HG02852 (cell line): ENCODE measurements around the gene NEFH.
"Not testable (repeated sequence)": the region's sequence is repeated elsewhere in the genome, so short reads cannot be mapped to it uniquely, and the experiment has no call there.

ENCODE experiments used
- ATAC-seq: cut with Tn5 transposase; IDR thresholded peaks from one replicate; pipeline ENCODE4 v1.9.1; 2021; ENCODE audit warnings: mild to moderate bottlenecking, moderate library complexity; ENCODE audit not compliant: unreplicated experiment

The NEFH gene

GRCh38 chr22:29489127-29489780 lies 9.2 kb downstream of the NEFH start:
- not testable (repeated sequence) for ATAC-seq

GRCh38 chr22:29491012-29491411 lies 11.0 kb downstream of the NEFH start:
- no peak for ATAC-seq

GRCh38 chr22:29493636-29494035 lies 13.6 kb downstream of the NEFH start:
- ATAC-seq = no peak

GRCh38 chr22:29499852-29500251 lies 19.8 kb downstream of the NEFH start:
- ATAC-seq = no peak

- no peak for ATAC-seq
Observed at GRCh38 chr22:29503811-29504372, 23.9 kb downstream of the NEFH start.

GRCh38 chr22:29509298-29509697 lies 29.3 kb downstream of the NEFH start:
- no peak for ATAC-seq

GRCh38 chr22:29509815-29510214 lies 29.8 kb downstream of the NEFH start:
- ATAC-seq = no peak

GRCh38 chr22:29510542-29510941 lies 30.5 kb downstream of the NEFH start:
- ATAC-seq = no peak

GRCh38 chr22:29511126-29511862 lies 31.3 kb downstream of the NEFH start:
- no peak for ATAC-seq

GRCh38 chr22:29512031-29512430 lies 32.0 kb downstream of the NEFH start:
- no peak for ATAC-seq

- ATAC-seq = no peak
Observed at GRCh38 chr22:29517215-29517908, 37.3 kb downstream of the NEFH start.

- no peak for ATAC-seq
Observed at GRCh38 chr22:29518427-29518826, 38.4 kb downstream of the NEFH start.

GRCh38 chr22:29519996-29520395 lies 40.0 kb downstream of the NEFH start:
- ATAC-seq = no peak

GRCh38 chr22:29520851-29521250 lies 40.8 kb downstream of the NEFH start:
- no peak for ATAC-seq

GRCh38 chr22:29521526-29521925 lies 41.5 kb downstream of the NEFH start:
- ATAC-seq = no peak

- ATAC-seq = no peak
Observed at GRCh38 chr22:29523761-29524160, 43.7 kb downstream of the NEFH start.

GRCh38 chr22:29524442-29525191 lies 44.6 kb downstream of the NEFH start:
- ATAC-seq = no peak

GRCh38 chr22:29528144-29528543 lies 48.1 kb downstream of the NEFH start:
- no peak for ATAC-seq

GRCh38 chr22:29530716-29531115 lies 50.7 kb downstream of the NEFH start:
- ATAC-seq = no peak

- no peak for ATAC-seq
Observed at GRCh38 chr22:29531419-29531818, 51.4 kb downstream of the NEFH start.

GRCh38 chr22:29536411-29536810 lies 56.4 kb downstream of the NEFH start:
- ATAC-seq = no peak
